KMS-11 (cell line): ENCODE data around the gene SATB2.

Experiments
- H2AFZ ChIP-seq: fragments of 200-600 bp; sonication (generic); 2 replicates; pipeline ENCODE4 v1.6.1; 2016; ENCODE audit warnings: antibody characterized with exemption, mixed run types, low read depth
- H3K27ac ChIP-seq: fragments of 200-600 bp; sonication (generic); 2 replicates; pipeline ENCODE4 v1.6.1; 2016; ENCODE audit warnings: mild to moderate bottlenecking, mixed run types
- H3K27me3 ChIP-seq: fragments of 200-600 bp; sonication (generic); 2 replicates; pipeline ENCODE4 v1.6.1; 2017; ENCODE audit warnings: mild to moderate bottlenecking, low read depth, mixed run types, moderate library complexity; ENCODE audit not compliant: insufficient read depth
- H3K36me3 ChIP-seq: fragments of 200-600 bp; sonication (generic); 2 replicates; pipeline ENCODE4 v1.6.1; 2017; ENCODE audit warnings: mild to moderate bottlenecking, mixed run types; ENCODE audit not compliant: insufficient read depth
- H3K4me1 ChIP-seq: fragments of 200-600 bp; sonication (generic); 2 replicates; pipeline ENCODE4 v1.6.1; 2016; ENCODE audit warnings: mild to moderate bottlenecking, low read depth, mixed run types; ENCODE audit not compliant: poor library complexity, severe bottlenecking
- H3K4me2 ChIP-seq: fragments of 200-600 bp; sonication (generic); 2 replicates; pipeline ENCODE4 v1.7.0; 2016; ENCODE audit warnings: mild to moderate bottlenecking, mixed run types
- H3K4me3 ChIP-seq: fragments of 200-600 bp; sonication (generic); IDR thresholded peaks from 2 replicates; pipeline ENCODE4 v1.6.1; 2017; ENCODE audit warnings: low read depth, low read length, mixed read lengths; ENCODE audit not compliant: insufficient read depth
- H3K79me2 ChIP-seq: fragments of 200-600 bp; sonication (generic); 2 replicates; pipeline ENCODE4 v1.6.1; 2016; ENCODE audit warnings: low read depth, mixed run types; ENCODE audit not compliant: insufficient read depth
- H3K9ac ChIP-seq: fragments of 200-600 bp; sonication (generic); 2 replicates; pipeline ENCODE4 v1.6.1; 2016; ENCODE audit warnings: mild to moderate bottlenecking, mixed run types
- H4K20me1 ChIP-seq: fragments of 200-600 bp; sonication (generic); 2 replicates; pipeline ENCODE4 v1.6.1; 2016; ENCODE audit warnings: mild to moderate bottlenecking, mixed run types; ENCODE audit not compliant: insufficient read depth
- TF ChIP-seq, protein P1 (sequence below): fragments of 200-600 bp; sonication (generic); conservative IDR thresholded peaks from 2 replicates; pipeline ENCODE4 v1.6.1; 2017; ENCODE audit warnings: low read depth, mild to moderate bottlenecking, antibody characterized with exemption, low read length, moderate library complexity, mixed read lengths

Gene SATB2

DNA sequence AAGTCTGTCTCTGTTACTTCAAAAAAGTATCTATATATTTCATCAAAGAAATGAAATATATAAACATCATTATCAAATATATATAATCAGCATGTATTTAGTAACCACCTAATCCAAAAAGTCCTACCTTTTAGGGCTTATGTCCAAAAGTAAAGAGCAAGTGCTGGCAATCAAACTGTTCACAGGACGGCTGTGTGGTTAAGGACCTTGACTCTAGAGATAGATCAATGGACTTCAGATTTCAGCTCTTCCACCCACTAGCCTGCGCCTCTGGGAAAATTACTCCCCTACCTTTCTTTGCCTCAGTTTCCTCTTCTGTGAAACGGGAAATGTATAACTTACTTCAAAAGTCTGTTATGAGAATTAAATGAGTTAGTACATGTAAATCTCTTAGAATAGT lies 29.4 kb downstream of the SATB2 start:
- Histone ChIP-seq H3K27me3 (no peaks in the 10 kb centered on the region; the same call in 1 of the 2 replicates), H3K79me2 (no peaks in the 10 kb centered on the region), H3K4me1 (no peaks in the 10 kb centered on the region), H3K27ac (no peak overlapping the region), H3K4me2 (no peak overlapping the region), H4K20me1 (no peaks in the 10 kb centered on the region), H2AFZ (no peak overlapping the region), H3K36me3 (no peaks in the 10 kb centered on the region), H3K9ac (no peak overlapping the region), H3K4me3 (no peak overlapping the region)
- TF ChIP-seq, protein P1, sequence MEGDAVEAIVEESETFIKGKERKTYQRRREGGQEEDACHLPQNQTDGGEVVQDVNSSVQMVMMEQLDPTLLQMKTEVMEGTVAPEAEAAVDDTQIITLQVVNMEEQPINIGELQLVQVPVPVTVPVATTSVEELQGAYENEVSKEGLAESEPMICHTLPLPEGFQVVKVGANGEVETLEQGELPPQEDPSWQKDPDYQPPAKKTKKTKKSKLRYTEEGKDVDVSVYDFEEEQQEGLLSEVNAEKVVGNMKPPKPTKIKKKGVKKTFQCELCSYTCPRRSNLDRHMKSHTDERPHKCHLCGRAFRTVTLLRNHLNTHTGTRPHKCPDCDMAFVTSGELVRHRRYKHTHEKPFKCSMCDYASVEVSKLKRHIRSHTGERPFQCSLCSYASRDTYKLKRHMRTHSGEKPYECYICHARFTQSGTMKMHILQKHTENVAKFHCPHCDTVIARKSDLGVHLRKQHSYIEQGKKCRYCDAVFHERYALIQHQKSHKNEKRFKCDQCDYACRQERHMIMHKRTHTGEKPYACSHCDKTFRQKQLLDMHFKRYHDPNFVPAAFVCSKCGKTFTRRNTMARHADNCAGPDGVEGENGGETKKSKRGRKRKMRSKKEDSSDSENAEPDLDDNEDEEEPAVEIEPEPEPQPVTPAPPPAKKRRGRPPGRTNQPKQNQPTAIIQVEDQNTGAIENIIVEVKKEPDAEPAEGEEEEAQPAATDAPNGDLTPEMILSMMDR, result no peak

DNA sequence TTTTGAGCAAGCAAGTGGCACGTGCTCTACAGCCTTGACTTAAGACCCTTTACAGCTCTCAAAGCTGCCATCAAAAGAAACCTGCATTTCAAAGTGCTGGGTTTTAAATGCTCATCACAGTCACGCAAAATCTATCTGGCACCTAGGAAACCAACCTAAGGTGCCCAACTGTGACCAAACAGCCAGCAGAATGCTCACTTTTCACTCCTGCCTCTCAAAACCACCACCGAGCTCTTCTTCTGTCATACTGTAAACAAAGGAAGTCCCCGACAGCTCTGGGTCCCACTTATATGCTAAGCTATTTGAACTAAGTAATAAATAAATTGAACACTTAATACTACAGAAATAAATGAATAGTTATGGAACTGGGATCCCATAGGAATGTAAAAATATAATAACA lies 33.6 kb downstream of the SATB2 start:
- no peak overlapping the region for H3K4me3 ChIP-seq

DNA sequence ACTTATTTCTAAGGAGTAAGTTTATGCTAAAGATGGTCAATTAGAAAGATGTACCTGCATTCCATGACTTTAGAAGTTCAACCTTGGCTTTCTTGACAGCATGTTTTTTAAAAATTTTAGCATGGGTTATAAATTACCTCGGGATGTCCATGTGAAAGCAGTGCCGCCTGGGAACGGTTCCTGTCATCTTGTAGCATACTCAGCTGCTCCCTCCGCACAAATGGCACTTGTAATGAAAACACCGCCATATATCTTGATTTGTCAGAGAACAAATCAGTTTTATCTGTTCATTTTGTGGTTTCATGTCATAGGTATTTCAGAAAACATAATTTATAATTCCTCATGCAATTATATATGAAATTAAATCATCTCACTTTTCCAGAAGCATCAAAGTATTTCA lies 38.3 kb downstream of the SATB2 start:
- Histone ChIP-seq H3K27me3 (no peaks in the 10 kb centered on the region), H3K4me2 (no peak overlapping the region), H3K9ac (no peak overlapping the region), H3K4me1 (no peaks in the 10 kb centered on the region), H3K79me2 (no peaks in the 10 kb centered on the region), H2AFZ (no peak overlapping the region), H3K36me3 (no peaks in the 10 kb centered on the region), H4K20me1 (no peaks in the 10 kb centered on the region), H3K4me3 (no peak overlapping the region), H3K27ac (no peak overlapping the region)
- TF ChIP-seq, protein P1, result no peak

More for the DNA sequence above, 33.6 kb downstream of the SATB2 start:
- no peaks in the 10 kb centered on the region for H3K4me1 ChIP-seq
- no peak overlapping the region for H3K4me2 ChIP-seq
- no peaks in the 10 kb centered on the region for H3K36me3 ChIP-seq
- TF ChIP-seq, protein P1, result no peak
- no peak overlapping the region for H2AFZ ChIP-seq
- no peak overlapping the region for H3K27ac ChIP-seq
- H3K79me2 ChIP-seq, result no peaks in the 10 kb centered on the region
- no peaks in the 10 kb centered on the region for H3K27me3 ChIP-seq
- H4K20me1 ChIP-seq, result no peaks in the 10 kb centered on the region
- no peak overlapping the region for H3K9ac ChIP-seq

DNA sequence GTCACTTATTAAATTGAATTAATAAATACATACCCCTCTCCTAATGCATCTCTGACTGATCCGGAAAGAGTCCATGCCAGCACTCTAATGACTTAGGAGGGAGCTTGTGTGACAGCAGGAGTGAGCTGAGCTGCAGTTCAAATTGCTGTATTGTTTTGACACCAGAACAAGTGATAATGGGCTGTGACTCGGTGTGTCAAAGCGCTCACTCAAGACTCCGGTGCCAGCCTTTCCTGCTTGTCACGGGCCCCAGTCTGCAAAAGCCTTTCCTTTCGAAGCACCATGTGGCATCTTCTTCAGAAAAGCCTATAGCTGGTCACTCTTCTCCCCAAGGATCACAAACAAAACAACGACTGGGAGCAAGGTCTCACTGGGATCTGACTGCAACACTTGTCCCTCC lies 43.3 kb downstream of the SATB2 start:
- Histone ChIP-seq H3K27me3 (no peaks in the 10 kb centered on the region), H3K27ac (no peak overlapping the region), H3K9ac (no peak overlapping the region), H3K4me1 (no peaks in the 10 kb centered on the region), H4K20me1 (no peaks in the 10 kb centered on the region), H2AFZ (no peak overlapping the region), H3K4me2 (no peak overlapping the region), H3K4me3 (no peak overlapping the region), H3K36me3 (no peaks in the 10 kb centered on the region), H3K79me2 (no peaks in the 10 kb centered on the region)
- TF ChIP-seq, protein P1, result no peak
